GM23338 (cell line): ENCODE results near the gene ADGRG7.

Source experiments
- CREB1 ChIP-seq: fragments of 250-450 bp; sonication (Bioruptor Pico); IDR thresholded peaks from 2 replicates; pipeline ENCODE4 v1.5.0; 2020; ENCODE audit warnings: low read depth, mild to moderate bottlenecking, moderate library complexity
- EZH2 ChIP-seq: fragments of 200-600 bp; sonication (generic); IDR thresholded peaks from one replicate; pipeline ENCODE4 v1.8.0; 2017; ENCODE audit warnings: antibody characterized with exemption, mild to moderate bottlenecking, low read depth; ENCODE audit not compliant: unreplicated experiment
- EZH2phosphoT487 ChIP-seq: fragments of 200-600 bp; sonication (generic); IDR thresholded peaks from one replicate; pipeline ENCODE4 v1.8.1; 2018; ENCODE audit warnings: antibody characterized with exemption; ENCODE audit not compliant: unreplicated experiment
- JUNB ChIP-seq: IDR thresholded peaks from one replicate; pipeline ENCODE4 v1.6.1; 2016; ENCODE audit warnings: antibody characterized with exemption; ENCODE audit not compliant: unreplicated experiment
- NANOG ChIP-seq: IDR thresholded peaks from 2 replicates; pipeline ENCODE4 v1.6.1; 2016; ENCODE audit warnings: antibody characterized with exemption, borderline replicate concordance
- POLR2AphosphoS5 ChIP-seq: IDR thresholded peaks from 2 replicates; pipeline ENCODE4 v1.6.1; 2016; ENCODE audit warnings: antibody characterized with exemption, low read depth
- STAT1 ChIP-seq: IDR thresholded peaks from one replicate; pipeline ENCODE4 v1.6.1; 2016; ENCODE audit warnings: antibody characterized with exemption; ENCODE audit not compliant: unreplicated experiment
- ZNF462 ChIP-seq: fragments of 250-450 bp; sonication (Bioruptor Pico); IDR thresholded peaks from 2 replicates; pipeline ENCODE4 v1.5.0; 2020; ENCODE audit warnings: mild to moderate bottlenecking, moderate library complexity
- TF ChIP-seq, protein P1 (sequence below), 2 experiments: fragments of 200-600 bp in 1 of 2; sonication (generic) in 1 of 2; conservative IDR thresholded peaks; 2 replicates each; pipeline versions ENCODE4 v1.5.1 to v1.6.1; 2016 to 2017; ENCODE audit warnings: antibody characterized with exemption in 2 of 2, low read depth in 2 of 2, mild to moderate bottlenecking in 2 of 2, moderate library complexity in 1 of 2
- TF ChIP-seq, protein P2 (sequence below): IDR thresholded peaks from one replicate; pipeline ENCODE4 v1.6.1; 2018; ENCODE audit warnings: antibody characterized with exemption; ENCODE audit not compliant: unreplicated experiment
- TF ChIP-seq, protein P3 (sequence below): IDR thresholded peaks from 2 replicates; pipeline ENCODE4 v1.6.1; 2016; ENCODE audit warnings: antibody characterized with exemption

DNA sequence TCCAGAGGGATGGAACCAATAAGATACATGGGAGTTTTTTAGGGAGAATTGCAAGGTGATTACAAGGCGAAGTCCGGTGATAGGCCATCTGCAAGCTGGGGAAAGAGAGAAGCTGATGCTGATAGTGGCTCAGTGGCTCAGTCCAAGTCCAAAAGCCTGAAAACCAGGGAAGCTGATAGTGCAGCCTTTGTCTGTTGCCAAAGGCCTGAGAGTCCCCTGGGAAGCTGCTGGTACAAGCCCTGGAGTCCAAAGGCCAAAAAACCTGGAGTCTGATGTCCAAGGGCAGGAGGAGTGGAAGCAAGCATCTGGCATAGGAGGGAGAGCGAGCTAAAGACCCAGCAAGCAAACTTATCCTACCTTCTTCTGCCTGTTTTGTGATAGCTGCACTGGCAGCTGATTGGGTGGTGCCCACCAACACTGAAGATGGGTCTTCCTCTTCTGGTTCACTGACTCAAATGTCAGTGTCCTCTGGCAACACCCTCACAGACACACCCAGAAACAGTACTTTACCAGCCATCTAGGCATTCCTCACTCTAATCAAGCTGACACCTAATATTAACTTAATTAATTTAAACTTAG lies 116.6 kb downstream of the ADGRG7 start:
- TF ChIP-seq, protein P1, sequence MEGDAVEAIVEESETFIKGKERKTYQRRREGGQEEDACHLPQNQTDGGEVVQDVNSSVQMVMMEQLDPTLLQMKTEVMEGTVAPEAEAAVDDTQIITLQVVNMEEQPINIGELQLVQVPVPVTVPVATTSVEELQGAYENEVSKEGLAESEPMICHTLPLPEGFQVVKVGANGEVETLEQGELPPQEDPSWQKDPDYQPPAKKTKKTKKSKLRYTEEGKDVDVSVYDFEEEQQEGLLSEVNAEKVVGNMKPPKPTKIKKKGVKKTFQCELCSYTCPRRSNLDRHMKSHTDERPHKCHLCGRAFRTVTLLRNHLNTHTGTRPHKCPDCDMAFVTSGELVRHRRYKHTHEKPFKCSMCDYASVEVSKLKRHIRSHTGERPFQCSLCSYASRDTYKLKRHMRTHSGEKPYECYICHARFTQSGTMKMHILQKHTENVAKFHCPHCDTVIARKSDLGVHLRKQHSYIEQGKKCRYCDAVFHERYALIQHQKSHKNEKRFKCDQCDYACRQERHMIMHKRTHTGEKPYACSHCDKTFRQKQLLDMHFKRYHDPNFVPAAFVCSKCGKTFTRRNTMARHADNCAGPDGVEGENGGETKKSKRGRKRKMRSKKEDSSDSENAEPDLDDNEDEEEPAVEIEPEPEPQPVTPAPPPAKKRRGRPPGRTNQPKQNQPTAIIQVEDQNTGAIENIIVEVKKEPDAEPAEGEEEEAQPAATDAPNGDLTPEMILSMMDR (conservative IDR thresholded peaks at IDR 0.05; ENCODE audit: low read depth in 2 of 2), result no peak
- TF ChIP-seq, protein P2, sequence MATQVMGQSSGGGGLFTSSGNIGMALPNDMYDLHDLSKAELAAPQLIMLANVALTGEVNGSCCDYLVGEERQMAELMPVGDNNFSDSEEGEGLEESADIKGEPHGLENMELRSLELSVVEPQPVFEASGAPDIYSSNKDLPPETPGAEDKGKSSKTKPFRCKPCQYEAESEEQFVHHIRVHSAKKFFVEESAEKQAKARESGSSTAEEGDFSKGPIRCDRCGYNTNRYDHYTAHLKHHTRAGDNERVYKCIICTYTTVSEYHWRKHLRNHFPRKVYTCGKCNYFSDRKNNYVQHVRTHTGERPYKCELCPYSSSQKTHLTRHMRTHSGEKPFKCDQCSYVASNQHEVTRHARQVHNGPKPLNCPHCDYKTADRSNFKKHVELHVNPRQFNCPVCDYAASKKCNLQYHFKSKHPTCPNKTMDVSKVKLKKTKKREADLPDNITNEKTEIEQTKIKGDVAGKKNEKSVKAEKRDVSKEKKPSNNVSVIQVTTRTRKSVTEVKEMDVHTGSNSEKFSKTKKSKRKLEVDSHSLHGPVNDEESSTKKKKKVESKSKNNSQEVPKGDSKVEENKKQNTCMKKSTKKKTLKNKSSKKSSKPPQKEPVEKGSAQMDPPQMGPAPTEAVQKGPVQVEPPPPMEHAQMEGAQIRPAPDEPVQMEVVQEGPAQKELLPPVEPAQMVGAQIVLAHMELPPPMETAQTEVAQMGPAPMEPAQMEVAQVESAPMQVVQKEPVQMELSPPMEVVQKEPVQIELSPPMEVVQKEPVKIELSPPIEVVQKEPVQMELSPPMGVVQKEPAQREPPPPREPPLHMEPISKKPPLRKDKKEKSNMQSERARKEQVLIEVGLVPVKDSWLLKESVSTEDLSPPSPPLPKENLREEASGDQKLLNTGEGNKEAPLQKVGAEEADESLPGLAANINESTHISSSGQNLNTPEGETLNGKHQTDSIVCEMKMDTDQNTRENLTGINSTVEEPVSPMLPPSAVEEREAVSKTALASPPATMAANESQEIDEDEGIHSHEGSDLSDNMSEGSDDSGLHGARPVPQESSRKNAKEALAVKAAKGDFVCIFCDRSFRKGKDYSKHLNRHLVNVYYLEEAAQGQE, result no peak
- TF ChIP-seq CREB1 (CRISPR knock-in tag) (no peak), NANOG (no peak), STAT1 (no peak), EZH2phosphoT487 (no peak), EZH2 (no peak), POLR2AphosphoS5 (no peak), JUNB (no peak), ZNF462 (CRISPR knock-in tag) (no peak)
- TF ChIP-seq, protein P3, sequence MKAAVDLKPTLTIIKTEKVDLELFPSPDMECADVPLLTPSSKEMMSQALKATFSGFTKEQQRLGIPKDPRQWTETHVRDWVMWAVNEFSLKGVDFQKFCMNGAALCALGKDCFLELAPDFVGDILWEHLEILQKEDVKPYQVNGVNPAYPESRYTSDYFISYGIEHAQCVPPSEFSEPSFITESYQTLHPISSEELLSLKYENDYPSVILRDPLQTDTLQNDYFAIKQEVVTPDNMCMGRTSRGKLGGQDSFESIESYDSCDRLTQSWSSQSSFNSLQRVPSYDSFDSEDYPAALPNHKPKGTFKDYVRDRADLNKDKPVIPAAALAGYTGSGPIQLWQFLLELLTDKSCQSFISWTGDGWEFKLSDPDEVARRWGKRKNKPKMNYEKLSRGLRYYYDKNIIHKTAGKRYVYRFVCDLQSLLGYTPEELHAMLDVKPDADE, result no peak
